Measurements from ENCODE around the gene ACAA2. TPM values are rescaled to one million over a fixed set of nuclear protein-coding genes. Genes with fewer than 3 reads are reported as not detected.
"Not testable (repeated sequence)": the region's sequence is repeated elsewhere in the genome, so short reads cannot be mapped to it uniquely, and the experiment has no call there.

Gene ACAA2
- total RNA-seq, 1 donor from 2014 or later: 57.2 TPM

- no peak for DNase-seq
Observed at GRCh38 chr18:49844903-49845302, 31.6 kb upstream of the ACAA2 start.

- DNase-seq: no peak
Observed at GRCh38 chr18:49843778-49844625, 30.7 kb upstream of the ACAA2 start.

- no peak for DNase-seq
Observed at GRCh38 chr18:49843131-49843530, 29.8 kb upstream of the ACAA2 start.

GRCh38 chr18:49842656-49843055, 29.3 kb upstream of the ACAA2 start:
- no peak for DNase-seq

GRCh38 chr18:49841236-49842217, 28.2 kb upstream of the ACAA2 start:
- no peak for DNase-seq

GRCh38 chr18:49839012-49839411, 25.7 kb upstream of the ACAA2 start:
- DNase-seq: no peak

GRCh38 chr18:49838381-49838780, 25.0 kb upstream of the ACAA2 start:
- no peak for DNase-seq

- DNase-seq: no peak
Observed at GRCh38 chr18:49837889-49838288, 24.6 kb upstream of the ACAA2 start.

GRCh38 chr18:49837316-49837835, 24.0 kb upstream of the ACAA2 start:
- not testable (repeated sequence) for DNase-seq

GRCh38 chr18:49835405-49835804, 22.1 kb upstream of the ACAA2 start:
- DNase-seq: no peak

GRCh38 chr18:49834258-49834657, 20.9 kb upstream of the ACAA2 start:
- no peak for DNase-seq

GRCh38 chr18:49833814-49834213, 20.5 kb upstream of the ACAA2 start:
- DNase-seq: no peak

GRCh38 chr18:49832221-49832647, 18.9 kb upstream of the ACAA2 start:
- no peak for DNase-seq

GRCh38 chr18:49827996-49828395, 14.7 kb upstream of the ACAA2 start:
- no peak for DNase-seq

GRCh38 chr18:49819823-49820671, 6.7 kb upstream of the ACAA2 start:
- no peak for DNase-seq

- DNase-seq: no peak
Observed at GRCh38 chr18:49819071-49819662, 5.8 kb upstream of the ACAA2 start.

- DNase-seq: no peak
Observed at GRCh38 chr18:49817947-49818346, 4.6 kb upstream of the ACAA2 start.

- DNase-seq: no peak
Observed at GRCh38 chr18:49815927-49816326, 2.6 kb upstream of the ACAA2 start.

GRCh38 chr18:49814147-49814499, 790 bp upstream of the ACAA2 start:
- peak; percentile 21 for DNase-seq

GRCh38 chr18:49813069-49813318, 339 bp downstream of the ACAA2 start:
- DNase-seq: peak; percentile 42

- DNase-seq: no peak
Observed at GRCh38 chr18:49812286-49813068, 856 bp downstream of the ACAA2 start.
